ENCODE results near the gene GAB1. TPM values are rescaled to one million over a fixed set of nuclear protein-coding genes. Genes with fewer than 3 reads are reported as not detected.

The GAB1 gene
- 7.8 TPM for polyA plus RNA-seq (2013, experiment 1 of 2; ENCODE audit: insufficient read length)
- 10.5 TPM for polyA plus RNA-seq (2013, experiment 2 of 2; ENCODE audit: insufficient read length)

DNA sequence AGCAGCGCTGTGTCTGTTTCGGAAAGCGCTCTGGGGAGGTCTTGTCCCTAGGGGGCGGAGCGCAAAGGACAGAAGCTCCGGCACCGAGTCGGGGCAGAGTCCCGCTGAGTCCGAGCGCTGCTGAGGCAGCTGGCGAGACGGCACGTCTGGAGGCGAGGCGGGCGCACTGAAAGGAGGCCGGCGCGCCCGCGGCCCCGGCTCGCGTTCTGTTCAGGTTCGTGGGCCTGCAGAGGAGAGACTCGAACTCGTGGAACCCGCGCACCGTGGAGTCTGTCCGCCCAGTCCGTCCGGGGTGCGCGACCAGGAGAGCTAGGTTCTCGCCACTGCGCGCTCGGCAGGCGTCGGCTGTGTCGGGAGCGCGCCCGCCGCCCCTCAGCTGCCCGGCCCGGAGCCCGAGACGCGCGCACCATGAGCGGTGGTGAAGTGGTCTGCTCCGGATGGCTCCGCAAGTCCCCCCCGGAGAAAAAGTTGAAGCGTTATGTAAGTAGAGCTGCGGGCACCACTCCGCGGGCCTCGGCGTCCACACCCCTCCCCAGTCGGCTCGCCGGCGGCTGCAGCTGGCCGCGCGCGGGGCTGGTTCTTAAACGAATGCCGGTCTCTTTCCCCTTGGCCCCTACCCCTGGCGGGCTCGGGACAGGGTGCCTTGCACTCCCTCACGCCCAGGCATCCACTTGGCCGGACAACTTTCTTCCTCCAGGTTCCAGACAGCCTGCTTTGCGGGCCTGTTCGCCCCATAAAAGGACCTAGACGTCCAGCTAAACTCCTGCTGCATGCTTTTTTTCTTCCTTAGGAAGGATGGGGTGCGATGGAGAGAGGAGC lies at the start of gene GAB1:
TSS of gene GAB1 (plus strand) at position 96 of the 819 bp plus-strand sequence. CDS start at position 409, 313 bp downstream.
- peak; percentile 85 for DNase-seq

- DNase-seq, result peak; percentile 29
Observed at GRCh38 chr4:143287572-143287923, 49.1 kb upstream of the GAB1 start.

- DNase-seq, result no peak
Observed at GRCh38 chr4:143288171-143288570, 48.5 kb upstream of the GAB1 start.

- DNase-seq, result no peak
Observed at GRCh38 chr4:143289370-143289769, 47.3 kb upstream of the GAB1 start.

DNA sequence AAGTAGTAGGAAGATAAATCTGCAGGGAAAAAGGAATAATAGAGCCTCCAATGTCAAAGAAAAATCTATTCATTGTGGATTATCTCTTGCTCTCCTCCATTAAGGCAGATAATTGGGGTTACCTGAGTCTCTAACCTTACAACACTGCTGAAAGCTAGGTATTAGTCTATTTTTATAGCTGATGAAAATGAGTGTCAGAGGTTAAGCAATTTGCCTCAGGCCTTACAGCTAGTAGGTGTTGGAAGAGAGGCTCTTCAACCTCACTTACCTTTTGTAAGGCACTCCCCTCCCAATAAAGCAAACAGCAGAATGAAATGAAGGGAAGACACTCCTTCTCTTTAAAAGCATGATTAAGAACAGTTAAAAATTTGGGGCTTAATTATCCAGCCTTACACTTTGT lies 45.4 kb upstream of the GAB1 start:
- no peak for DNase-seq

DNA sequence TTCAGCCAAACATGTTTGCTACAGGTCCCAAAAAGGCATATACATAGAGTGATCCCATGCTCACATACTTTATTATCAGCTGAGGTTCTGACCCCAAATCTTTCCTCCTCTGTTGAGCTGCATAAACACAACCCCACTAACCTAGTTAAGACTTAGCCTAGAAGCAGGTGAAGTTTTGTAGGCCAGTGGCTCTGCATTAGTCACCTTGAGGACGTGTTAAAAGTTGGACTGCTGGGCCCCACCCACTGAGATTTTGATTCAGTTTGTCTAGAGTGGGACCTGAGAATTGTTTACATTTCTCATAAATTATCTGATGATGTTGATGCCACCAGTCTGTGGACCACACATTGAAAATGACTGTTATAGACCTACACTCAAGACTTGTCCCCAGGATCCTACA lies 43.8 kb upstream of the GAB1 start:
- no peak for DNase-seq

DNA sequence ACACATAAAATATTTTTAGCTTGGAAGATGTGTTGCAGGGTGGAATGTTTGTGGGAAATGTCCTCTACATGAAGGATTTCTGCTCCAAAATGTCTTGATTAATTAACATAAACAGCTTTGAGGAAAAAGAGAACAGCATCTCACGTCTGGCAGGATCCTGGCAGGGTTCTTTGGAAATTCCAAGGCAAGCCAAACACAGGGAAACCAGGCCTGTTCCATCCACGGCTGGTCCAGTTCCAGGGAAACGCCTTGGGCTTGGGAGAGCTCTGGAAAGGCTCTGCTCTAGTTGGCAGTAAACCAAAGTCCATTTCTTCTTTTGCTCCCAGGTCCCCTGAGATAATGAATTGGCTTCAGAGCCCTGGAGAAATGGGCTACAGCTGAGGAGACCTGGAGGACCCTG lies 42.4 kb upstream of the GAB1 start:
- DNase-seq, result peak; percentile 82

DNA sequence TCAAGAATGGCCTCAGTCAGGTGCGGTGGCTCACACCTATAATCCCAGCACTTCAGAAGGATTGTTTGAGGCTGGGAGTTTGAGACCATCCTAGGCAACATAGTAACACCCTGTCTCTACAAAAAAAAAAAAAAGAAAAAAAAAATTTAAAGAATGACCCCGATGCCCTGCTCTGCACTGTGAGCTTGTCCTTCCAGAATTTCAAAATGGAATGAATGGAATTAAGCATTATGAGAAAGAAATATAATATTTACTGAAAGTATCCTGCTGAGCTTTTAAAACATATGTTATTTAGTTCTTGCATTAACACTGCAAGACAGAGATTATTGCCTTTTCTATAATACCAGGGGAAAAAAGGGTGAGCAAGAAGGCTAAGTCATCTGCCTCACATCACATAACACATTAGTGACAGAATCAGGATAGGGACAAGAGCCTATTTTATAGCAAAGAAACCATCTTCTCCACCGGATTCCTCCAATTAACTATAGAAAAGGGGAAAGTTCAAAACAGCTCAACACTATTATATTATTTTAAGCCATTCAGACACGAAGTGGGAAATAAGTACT lies 41.9 kb upstream of the GAB1 start:
- peak; percentile 50 for DNase-seq

- no peak for DNase-seq
Observed at GRCh38 chr4:143296397-143297067, 40.1 kb upstream of the GAB1 start.

GRCh38 chr4:143300860-143301259 lies 35.8 kb upstream of the GAB1 start:
- no peak for DNase-seq

DNA sequence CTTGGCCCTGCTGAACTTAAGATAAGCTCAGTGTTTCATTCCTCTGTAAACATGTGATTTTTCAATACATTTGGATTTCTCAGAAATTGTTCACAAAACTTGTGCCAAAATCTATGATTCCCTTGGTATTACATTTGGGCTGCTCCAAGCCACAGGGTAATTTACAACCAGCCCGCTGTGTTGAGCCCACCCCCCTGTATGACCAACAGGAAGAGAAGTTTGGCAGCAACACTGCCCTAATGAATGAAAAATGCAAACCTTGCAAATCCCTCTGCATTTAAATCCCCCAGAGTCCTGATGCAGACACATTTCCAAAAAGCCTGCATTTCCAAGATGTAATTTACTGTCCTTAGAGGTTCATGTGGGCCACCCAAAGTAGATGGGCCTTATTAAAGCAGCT lies 34.1 kb upstream of the GAB1 start:
- DNase-seq, result peak; percentile 73

- no peak for DNase-seq
Observed at GRCh38 chr4:143306788-143307187, 29.9 kb upstream of the GAB1 start.

GRCh38 chr4:143307531-143307930 lies 29.1 kb upstream of the GAB1 start:
- DNase-seq, result no peak

- DNase-seq, result no peak
Observed at GRCh38 chr4:143308377-143308776, 28.3 kb upstream of the GAB1 start.

GRCh38 chr4:143311924-143312323 lies 24.8 kb upstream of the GAB1 start:
- no peak for DNase-seq

- no peak for DNase-seq
Observed at GRCh38 chr4:143313521-143313920, 23.2 kb upstream of the GAB1 start.

DNA sequence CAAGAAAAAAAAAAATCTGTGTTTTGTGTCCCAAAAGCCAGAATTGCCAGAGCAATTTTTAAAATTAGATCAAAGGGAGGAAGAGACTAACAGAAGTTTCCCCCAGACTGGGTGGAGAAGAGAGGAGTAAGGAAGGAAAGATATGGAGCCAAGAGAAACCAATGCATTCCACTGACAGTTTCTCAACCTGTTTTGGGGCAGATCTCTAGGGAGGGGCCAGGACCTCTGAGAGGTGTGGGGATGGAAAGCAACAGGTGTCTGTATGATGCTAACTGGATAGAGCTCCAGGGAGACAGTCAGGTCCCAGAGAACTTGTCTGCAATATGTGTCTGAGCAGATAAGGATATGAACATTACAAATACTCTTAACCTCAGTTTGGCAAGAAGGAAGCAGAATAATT lies 22.7 kb upstream of the GAB1 start:
- DNase-seq, result no peak

DNA sequence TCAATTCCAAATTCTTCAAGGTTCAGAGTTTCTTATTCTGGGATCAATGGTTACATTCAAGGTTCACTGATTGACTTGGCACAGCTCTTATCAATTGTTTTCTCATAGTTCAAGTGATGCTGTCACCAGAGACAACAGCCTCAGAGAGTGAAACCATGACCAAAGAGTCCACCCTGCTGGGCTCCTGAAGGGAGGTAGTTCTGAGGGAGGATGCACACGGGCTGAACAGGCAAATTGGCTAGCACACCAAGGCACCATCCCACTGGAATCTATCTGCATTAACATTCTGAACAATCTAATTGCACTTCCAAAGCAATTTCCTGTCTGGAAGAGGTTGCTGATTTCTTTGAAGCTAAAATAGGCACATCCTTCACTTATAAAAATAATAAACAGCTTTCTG lies 16.6 kb upstream of the GAB1 start:
- DNase-seq, result no peak

- no peak for DNase-seq
Observed at GRCh38 chr4:143326735-143327134, 9.9 kb upstream of the GAB1 start.

GRCh38 chr4:143329985-143330384 lies 6.7 kb upstream of the GAB1 start:
- DNase-seq, result no peak

DNA sequence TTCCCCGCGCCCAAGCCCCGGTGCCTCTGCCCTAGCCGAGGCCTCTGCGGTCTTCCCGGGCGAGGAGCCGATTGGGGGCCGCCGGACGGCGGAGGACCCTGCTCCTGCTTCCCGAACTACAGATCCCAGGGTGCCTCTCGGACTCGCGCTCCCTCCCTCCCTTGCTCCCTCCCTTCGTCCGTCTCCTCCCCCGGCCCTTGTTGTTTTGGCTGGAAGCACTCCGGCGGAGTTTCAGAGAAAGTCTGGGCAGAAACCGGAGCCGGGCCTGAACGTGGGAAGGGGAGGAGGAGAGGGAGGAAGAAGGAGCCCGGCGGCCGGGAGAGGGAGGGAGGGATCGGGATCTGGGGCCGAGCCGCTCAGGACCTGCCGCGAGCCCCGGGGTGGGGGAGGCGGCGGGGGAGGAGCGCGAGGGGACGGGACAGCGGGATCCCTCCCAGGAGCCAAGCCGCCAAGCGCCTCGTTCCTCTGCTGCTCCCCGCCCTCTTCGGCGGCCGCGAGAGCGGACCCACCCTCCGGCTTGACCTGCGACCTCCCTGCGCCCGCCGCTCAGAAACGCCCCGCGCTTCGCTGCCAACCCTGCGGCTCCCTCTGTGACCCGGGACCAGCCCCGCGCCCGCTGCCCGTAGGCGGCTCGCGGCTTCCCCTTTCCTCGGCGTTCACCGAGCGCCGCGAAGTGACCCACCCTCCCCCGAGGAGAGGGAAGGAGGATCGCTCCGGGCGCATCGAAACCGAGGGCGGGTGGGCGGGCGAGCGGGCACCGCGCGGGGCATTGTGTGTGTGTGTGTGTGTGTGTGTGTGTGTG lies 496 bp upstream of the GAB1 start:
- peak; percentile 93 for DNase-seq

DNA sequence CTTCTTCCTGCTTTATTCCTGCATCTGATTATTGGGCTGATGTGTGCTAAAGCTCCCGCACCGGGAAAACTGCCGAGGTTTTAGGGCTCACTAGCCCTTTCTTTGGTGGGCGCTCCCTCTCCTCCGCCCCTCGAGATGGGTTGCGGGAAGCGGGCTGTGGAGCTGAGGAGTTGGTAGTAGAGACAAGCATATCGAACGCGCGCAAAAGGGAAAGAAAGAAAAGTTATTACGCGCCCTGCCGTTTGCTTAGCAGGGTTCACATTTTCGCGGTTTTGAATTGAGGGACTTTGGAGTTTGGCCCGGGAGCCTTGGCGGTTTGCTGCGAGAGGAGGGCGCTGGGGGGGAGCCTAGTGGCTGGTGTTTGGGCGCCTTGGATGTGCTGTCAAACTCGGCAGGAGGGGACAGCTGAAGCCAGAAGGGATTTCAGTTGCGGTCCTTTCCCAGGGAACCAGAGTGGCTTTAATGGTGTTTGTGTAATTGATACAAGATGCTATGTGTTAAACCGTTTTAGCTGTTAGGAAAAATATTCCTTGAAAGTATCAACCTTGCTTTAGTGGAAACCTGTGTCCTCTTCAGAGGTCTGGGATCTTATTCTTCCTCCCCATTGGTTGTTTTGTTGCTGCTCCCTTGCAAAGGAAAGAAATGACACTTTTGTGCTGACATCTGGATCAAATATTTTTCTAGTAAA lies 1.1 kb downstream of the GAB1 start:
- DNase-seq, result peak; percentile 76

All from fibroblast of skin of scalp (primary cell).